Colonic mucosa (tissue), 4 donors: ENCODE results near the gene SLC6A11. TPM values are rescaled to one million over a fixed set of nuclear protein-coding genes. Genes with fewer than 3 reads are reported as not detected.

Source experiments
- DNase-seq: peaks from one replicate; pipeline ENCODE4 v3.0.0-alpha.2; 2020
- H3K27ac ChIP-seq: fragments of 200-600 bp; one replicate; pipeline ENCODE4 v1.8.0; 2021
- H3K27me3 ChIP-seq: fragments of 200-600 bp; one replicate; pipeline ENCODE4 v1.8.0; 2021
- H3K36me3 ChIP-seq: fragments of 200-600 bp; one replicate; pipeline ENCODE4 v1.8.0; 2021
- H3K4me1 ChIP-seq: fragments of 200-600 bp; one replicate; pipeline ENCODE4 v1.8.0; 2021; ENCODE audit warnings: mild to moderate bottlenecking
- H3K4me3 ChIP-seq: fragments of 200-600 bp; one replicate; pipeline ENCODE4 v1.8.0; 2021
- H3K9ac ChIP-seq, 2 donors: one replicate each; pipeline ENCODE4 v1.7.0; 2013; ENCODE audit warnings: control low read depth in 2 of 2, low read depth in 2 of 2, low read length in 2 of 2
- H3K9me3 ChIP-seq: fragments of 200-600 bp; one replicate; pipeline ENCODE4 v1.8.0; 2021
- CTCF ChIP-seq: fragments of 200-600 bp; IDR thresholded peaks from one replicate; pipeline ENCODE4 v1.8.0; 2022; ENCODE audit warnings: antibody characterized with exemption, mild to moderate bottlenecking
- intact Hi-C: fragments of 100-400 bp; cut with DNase I; formaldehyde crosslinking; loops from one replicate; pipeline ENCODE4 v1.14.1; 2022
- total RNA-seq, 2 donors: library from RNA; stranded (reverse); fragmentation: NEBNext Ultra II Directional in 1 of 2; extraction: Animal tissue kit (Norgen Biotek cat#: 25700) in 1 of 2; gene quantifications; one replicate each; pipeline ENCODE4 v1.2.1, GENCODE V29; 2021
- donor health status: healthy.
- donor health status: DM: no; HTN: no; CAD: no.
- donor health status: DM: no; HTN: no; CAD: no.

SLC6A11 gene
- total RNA-seq = not detected

GRCh38 chr3:10816019-10816862, at the start of gene SLC6A11:
Gene SLC6A11, plus strand, starts transcription at chr3:10816228. Its CDS starts 38 bp downstream, at chr3:10816266.
- no peaks in the 10 kb centered on the region for H3K9me3 ChIP-seq
- TF ChIP-seq CTCF = no peak
- H3K4me3 ChIP-seq = no peak within 1 kb of the TSS
- no peaks in the 10 kb centered on the region for H3K36me3 ChIP-seq
- H3K27me3 ChIP-seq = peaks cover 12% of the 10 kb centered on the region
- no peak for DNase-seq
- no peak within 1 kb of the TSS for H3K27ac ChIP-seq
- intact Hi-C loops = no loop called here
- no peak within 1 kb of the TSS for H3K9ac ChIP-seq
- H3K4me1 ChIP-seq = no peaks in the 10 kb centered on the region

- Histone ChIP-seq H3K9ac (no peak overlapping the region), H3K9me3 (no peaks in the 10 kb centered on the region), H3K36me3 (no peaks in the 10 kb centered on the region), H3K27me3 (peaks cover 2% of the 10 kb centered on the region), H3K4me3 (no peak overlapping the region), H3K4me1 (no peaks in the 10 kb centered on the region), H3K27ac (no peak overlapping the region)
- no peak for TF ChIP-seq CTCF
- intact Hi-C loops = no loop called here
- no peak for DNase-seq
Observed at GRCh38 chr3:10768708-10769394, 47.2 kb upstream of the SLC6A11 start.

- no peak overlapping the region for H3K4me3 ChIP-seq
- H3K9me3 ChIP-seq = no peaks in the 10 kb centered on the region
- no peak for DNase-seq
- TF ChIP-seq CTCF = no peak
- no peaks in the 10 kb centered on the region for H3K27me3 ChIP-seq
- H3K9ac ChIP-seq = no peak overlapping the region
- no peak overlapping the region for H3K27ac ChIP-seq
- H3K4me1 ChIP-seq = no peaks in the 10 kb centered on the region
- intact Hi-C loops = no loop called here
- H3K36me3 ChIP-seq = no peaks in the 10 kb centered on the region
Observed at GRCh38 chr3:10770547-10770946, 45.5 kb upstream of the SLC6A11 start.

- Histone ChIP-seq H3K9ac (no peak overlapping the region), H3K4me1 (no peaks in the 10 kb centered on the region), H3K27ac (no peak overlapping the region), H3K27me3 (no peaks in the 10 kb centered on the region), H3K4me3 (no peak overlapping the region), H3K9me3 (no peaks in the 10 kb centered on the region), H3K36me3 (no peaks in the 10 kb centered on the region)
- DNase-seq = no peak
- intact Hi-C loops = no loop called here
- TF ChIP-seq CTCF = no peak
Observed at GRCh38 chr3:10770981-10771380, 45.0 kb upstream of the SLC6A11 start.

GRCh38 chr3:10771486-10772270, 44.4 kb upstream of the SLC6A11 start:
- no peak for DNase-seq
- Histone ChIP-seq H3K4me3 (no peak overlapping the region), H3K9me3 (no peaks in the 10 kb centered on the region), H3K27ac (no peak overlapping the region), H3K9ac (no peak overlapping the region), H3K4me1 (no peaks in the 10 kb centered on the region), H3K36me3 (no peaks in the 10 kb centered on the region), H3K27me3 (no peaks in the 10 kb centered on the region)
- no peak for TF ChIP-seq CTCF
- intact Hi-C loops = no loop called here
